PFSK-1 (cell line): ENCODE results near the gene SLC6A17.

ENCODE experiments used
- FOXP2 ChIP-seq: optimal IDR thresholded peaks from 2 replicates; pipeline ENCODE3; 2011; ENCODE audit warnings: borderline replicate concordance, control low read depth, inconsistent platforms; ENCODE audit not compliant: insufficient read depth; ENCODE audit errors: extremely low read length, extremely low read depth
- POLR2AphosphoS5 ChIP-seq: IDR thresholded peaks from 2 replicates; pipeline ENCODE4 v1.6.1; 2012; ENCODE audit warnings: low read depth, mild to moderate bottlenecking, control low read depth, low read length, moderate library complexity
- REST ChIP-seq, 2 experiments: IDR thresholded peaks; 2 replicates each; pipeline versions ENCODE4 v1.6.1 to v1.8.0; 2011 to 2012; ENCODE audit warnings: low read depth in 2 of 2, low read length in 2 of 2, control low read depth in 1 of 2, inconsistent platforms in 1 of 2, mild to moderate bottlenecking in 1 of 2, moderate library complexity in 1 of 2; ENCODE audit not compliant: insufficient read depth in 1 of 2
- SIN3A ChIP-seq: IDR thresholded peaks from 2 replicates; pipeline ENCODE4 v1.6.1; 2012; ENCODE audit warnings: mild to moderate bottlenecking, low read length, moderate library complexity, borderline replicate concordance; ENCODE audit not compliant: insufficient read depth
- TAF1 ChIP-seq: IDR thresholded peaks from 2 replicates; pipeline ENCODE4 v1.6.1; 2012; ENCODE audit warnings: low read length, control low read depth, borderline replicate concordance; ENCODE audit not compliant: insufficient read depth

SLC6A17 gene

GRCh38 chr1:110170766-110171733 lies 20.8 kb downstream of the SLC6A17 start:
- TF ChIP-seq FOXP2 (no peak), POLR2AphosphoS5 (no peak), SIN3A (no peak), REST (IDR thresholded peaks at IDR 0.05; ENCODE audit: insufficient read depth in 1 of 2, low read depth in 2 of 2, low read length in 2 of 2) (no peak), TAF1 (no peak)

GRCh38 chr1:110172001-110172400 lies 21.7 kb downstream of the SLC6A17 start:
- TF ChIP-seq FOXP2 (no peak), POLR2AphosphoS5 (no peak)

- TF ChIP-seq TAF1 (no peak), POLR2AphosphoS5 (no peak), REST (IDR thresholded peaks at IDR 0.05; ENCODE audit: insufficient read depth in 1 of 2, low read depth in 2 of 2, low read length in 2 of 2) (no peak), FOXP2 (no peak)
These were observed 23.3 kb downstream of the SLC6A17 start for GRCh38 chr1:110173466-110174105.

GRCh38 chr1:110174961-110175360 lies 24.7 kb downstream of the SLC6A17 start:
- TF ChIP-seq SIN3A (no peak), POLR2AphosphoS5 (no peak)

GRCh38 chr1:110176299-110176956 lies 26.1 kb downstream of the SLC6A17 start:
- TF ChIP-seq REST (IDR thresholded peaks at IDR 0.05; ENCODE audit: insufficient read depth in 1 of 2, low read depth in 2 of 2, low read length in 2 of 2) (no peak), POLR2AphosphoS5 (no peak), TAF1 (no peak), SIN3A (no peak), FOXP2 (no peak)

GRCh38 chr1:110177775-110178174 lies 27.5 kb downstream of the SLC6A17 start:
- no peak for TF ChIP-seq POLR2AphosphoS5

GRCh38 chr1:110183642-110184167 lies 33.4 kb downstream of the SLC6A17 start:
- TF ChIP-seq TAF1 (no peak), FOXP2 (no peak), REST (IDR thresholded peaks at IDR 0.05; ENCODE audit: insufficient read depth in 1 of 2, low read depth in 2 of 2, low read length in 2 of 2) (no peak), POLR2AphosphoS5 (no peak), SIN3A (no peak)
